Umbilical cord (tissue), 1 donor: Measurements from ENCODE around the gene APMAP. TPM values are rescaled to one million over a fixed set of nuclear protein-coding genes. Genes with fewer than 3 reads are reported as not detected.

ENCODE experiments used
- total RNA-seq: library from RNA; depleted of rRNA; stranded (reverse); fragments of >200 nt; gene quantifications from one replicate; pipeline ENCODE4 v1.2.3, GENCODE V29; 2014; ENCODE audit warnings: low replicate concordance; ENCODE audit not compliant: insufficient read depth

The APMAP gene
- total RNA-seq, 1 donor from 2014 or later: 34.2 TPM

Other genes starting within 250 kb of the APMAP start
- not detected for gene CST7, start 43.5 kb downstream of the APMAP start, total RNA-seq
- 26.2 TPM for gene ACSS1, start 65.4 kb upstream of the APMAP start, total RNA-seq
- gene VSX1, start 89.4 kb upstream of the APMAP start, total RNA-seq: 0.24 TPM
- 16.1 TPM for gene ENTPD6, start 203.0 kb upstream of the APMAP start, total RNA-seq